Activated CD8-positive, alpha-beta memory T cell treated with anti-CD3 and anti-CD28 coated beads for 1 hour (primary cell): ENCODE measurements around the gene HES5.
A peak's percentile ranks its signal among the peaks of the same experiment; 100 is the strongest.

ENCODE experiments used
- DNase-seq, 2 donors: peaks; one replicate each; pipeline ENCODE4 v3.0.0-alpha.2; 2020; ENCODE audit warnings: low read depth in 1 of 2; ENCODE audit errors: extremely low read depth in 1 of 2

The HES5 gene

GRCh38 chr1:2547210-2548067 lies 17.4 kb upstream of the HES5 start:
- no peak for DNase-seq

GRCh38 chr1:2546515-2547209 lies 16.6 kb upstream of the HES5 start:
- peak in 1 of 2 donors; percentile 67 for DNase-seq

GRCh38 chr1:2545754-2546514 lies 15.9 kb upstream of the HES5 start:
- peak; percentile 74 to 82 for DNase-seq

GRCh38 chr1:2544875-2545640 lies 15.0 kb upstream of the HES5 start:
- no peak for DNase-seq

GRCh38 chr1:2544093-2544874 lies 14.2 kb upstream of the HES5 start:
- DNase-seq: no peak

- no peak for DNase-seq
These were observed 13.6 kb upstream of the HES5 start for GRCh38 chr1:2543543-2544092.

GRCh38 chr1:2542246-2542915 lies 12.3 kb upstream of the HES5 start:
- no peak for DNase-seq

GRCh38 chr1:2541619-2542245 lies 11.7 kb upstream of the HES5 start:
- no peak for DNase-seq

GRCh38 chr1:2540816-2541492 lies 10.9 kb upstream of the HES5 start:
- no peak for DNase-seq

GRCh38 chr1:2539312-2539907 lies 9.3 kb upstream of the HES5 start:
- no peak for DNase-seq

GRCh38 chr1:2538872-2539271 lies 8.8 kb upstream of the HES5 start:
- no peak for DNase-seq

- DNase-seq: no peak
These were observed 8.3 kb upstream of the HES5 start for GRCh38 chr1:2538376-2538775.

- DNase-seq: no peak
These were observed 7.7 kb upstream of the HES5 start for GRCh38 chr1:2537784-2538115.

GRCh38 chr1:2535981-2536380 lies 5.9 kb upstream of the HES5 start:
- DNase-seq: no peak

- no peak for DNase-seq
These were observed 5.4 kb upstream of the HES5 start for GRCh38 chr1:2535455-2535854.

GRCh38 chr1:2534687-2535441 lies 4.8 kb upstream of the HES5 start:
- DNase-seq: no peak

- no peak for DNase-seq
These were observed 4.2 kb upstream of the HES5 start for GRCh38 chr1:2534315-2534686.
